SKM-1 treated with dmso at 0.1 percent for 144 hours (cell line): ENCODE results near the gene LAMA4.

Experiments
- DNase-seq: peaks from one replicate; lab custom pipeline; 2025; ENCODE audit not compliant: unreplicated experiment; lab: John Stamatoyannopoulos, UW

LAMA4 gene

GRCh38 chr6:112279031-112279935 lies 24.9 kb upstream of the LAMA4 start:
- DNase-seq, result no peak

DNA sequence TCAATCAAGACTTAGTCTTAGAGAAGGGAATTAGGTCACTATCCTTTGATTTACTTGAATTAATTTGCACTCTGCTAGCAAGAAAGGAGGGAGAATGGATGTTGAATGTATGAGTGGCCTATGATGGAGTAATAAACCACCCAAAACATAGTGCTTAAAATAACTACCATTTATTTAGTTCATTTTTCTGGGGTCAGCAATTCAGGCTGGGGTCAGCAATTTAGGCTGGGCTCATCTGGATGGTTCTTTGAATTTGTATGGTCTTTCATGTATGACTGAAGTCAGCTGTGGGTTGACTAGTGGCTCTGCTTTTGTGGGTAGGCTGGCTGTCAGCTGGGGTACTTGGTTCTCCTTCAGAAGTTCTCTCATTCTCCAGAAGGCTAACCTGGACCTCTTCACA lies 21.0 kb upstream of the LAMA4 start:
- DNase-seq, result no peak

DNA sequence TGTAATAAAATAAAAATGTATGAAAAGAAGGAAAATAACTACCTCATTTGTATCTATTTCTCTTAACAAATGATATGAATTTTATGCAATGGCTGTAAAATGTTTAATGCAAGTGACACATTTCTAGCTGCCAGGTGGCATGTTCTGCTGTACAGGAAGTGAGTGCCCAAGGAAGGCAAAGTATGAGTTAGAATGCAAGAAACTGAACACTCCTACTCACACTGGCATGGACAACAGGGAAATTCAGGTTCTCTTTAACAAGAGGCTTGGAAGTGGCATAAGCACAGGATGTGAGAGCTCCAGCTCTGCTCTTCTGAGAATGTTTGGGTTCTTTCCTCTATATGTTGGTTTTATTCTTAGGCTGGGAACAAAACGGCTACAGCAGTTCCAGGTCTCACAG lies 20.4 kb upstream of the LAMA4 start:
- no peak for DNase-seq

DNA sequence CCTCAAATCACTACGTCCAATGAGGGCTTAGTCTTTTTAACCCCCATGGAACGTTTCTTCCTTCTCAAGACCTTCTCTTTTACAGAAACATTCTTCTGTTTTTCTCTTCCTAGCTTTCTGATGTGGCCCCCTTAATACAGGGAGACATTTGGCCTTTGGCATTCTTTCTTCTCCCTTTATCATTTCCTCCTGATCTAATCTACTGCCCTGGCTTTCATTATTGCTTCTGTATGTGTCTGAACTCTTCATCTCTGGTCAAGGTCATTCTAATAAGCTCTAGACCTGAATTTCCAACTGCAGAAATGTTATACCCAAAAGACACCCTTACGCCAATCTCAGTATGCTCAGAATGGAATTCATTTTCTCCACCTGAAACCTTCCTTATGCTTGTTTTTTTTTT lies 18.4 kb upstream of the LAMA4 start:
- DNase-seq, result no peak

- DNase-seq, result no peak
These were observed 16.4 kb upstream of the LAMA4 start for GRCh38 chr6:112270756-112271155.

GRCh38 chr6:112269979-112270566 lies 15.7 kb upstream of the LAMA4 start:
- DNase-seq, result no peak

DNA sequence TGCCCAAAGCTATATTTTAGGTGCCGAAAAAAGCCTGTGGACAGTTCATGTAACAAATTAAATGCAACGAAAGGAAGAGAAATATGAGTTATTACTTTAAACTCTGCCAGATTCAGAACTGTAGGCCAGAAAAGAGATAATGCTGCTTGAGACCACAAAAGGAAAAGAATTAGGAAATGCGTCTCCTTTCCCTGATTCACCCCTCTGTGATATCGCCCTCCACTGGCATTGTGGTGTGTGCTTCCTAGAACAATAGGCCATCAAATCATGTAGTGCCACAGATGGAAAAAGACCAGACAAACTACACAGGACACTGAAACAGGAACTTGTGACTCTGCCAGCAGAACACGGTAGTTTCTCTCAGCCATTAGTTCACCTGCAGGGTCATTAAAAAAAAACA lies 14.7 kb upstream of the LAMA4 start:
- DNase-seq, result no peak

DNA sequence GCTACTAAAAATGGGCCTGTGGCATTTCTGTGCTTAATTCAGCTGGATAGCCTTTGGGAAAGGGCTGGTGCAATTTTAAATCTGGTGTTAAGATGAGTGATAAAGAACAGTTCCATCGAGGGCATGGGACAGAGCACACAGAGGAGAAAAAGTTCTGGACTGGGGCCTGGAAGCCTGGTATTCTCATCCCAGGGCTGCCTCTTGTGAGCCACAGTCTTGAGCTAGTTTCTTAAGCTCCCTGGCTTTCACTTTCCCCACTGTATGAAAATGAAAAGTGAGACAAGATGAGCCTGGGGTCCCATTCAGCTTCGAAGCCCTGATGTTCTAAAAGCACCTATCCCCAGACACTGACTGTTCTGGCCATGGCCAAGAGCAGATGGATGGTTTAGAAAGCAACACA lies 14.3 kb upstream of the LAMA4 start:
- DNase-seq, result no peak

DNA sequence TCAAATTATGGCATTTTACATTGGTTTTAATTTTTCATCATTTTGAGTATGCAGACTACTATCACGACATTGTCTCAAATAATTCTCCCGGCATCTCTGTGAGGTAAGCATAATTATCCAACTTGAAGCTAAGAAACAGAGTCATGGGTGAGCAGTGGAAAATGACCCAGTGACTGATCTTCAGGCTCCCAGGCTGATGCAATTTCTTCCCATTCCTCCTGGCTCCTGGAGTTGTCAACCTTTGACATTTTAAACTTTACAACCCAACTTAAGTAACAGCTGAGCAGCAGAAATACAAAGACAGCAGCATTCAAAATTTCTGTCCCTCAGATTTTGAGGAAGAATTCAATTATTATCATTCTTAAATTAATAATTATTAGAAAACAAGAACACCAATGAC lies 13.7 kb upstream of the LAMA4 start:
- DNase-seq, result no peak

GRCh38 chr6:112266331-112266730 lies 12.0 kb upstream of the LAMA4 start:
- no peak for DNase-seq

DNA sequence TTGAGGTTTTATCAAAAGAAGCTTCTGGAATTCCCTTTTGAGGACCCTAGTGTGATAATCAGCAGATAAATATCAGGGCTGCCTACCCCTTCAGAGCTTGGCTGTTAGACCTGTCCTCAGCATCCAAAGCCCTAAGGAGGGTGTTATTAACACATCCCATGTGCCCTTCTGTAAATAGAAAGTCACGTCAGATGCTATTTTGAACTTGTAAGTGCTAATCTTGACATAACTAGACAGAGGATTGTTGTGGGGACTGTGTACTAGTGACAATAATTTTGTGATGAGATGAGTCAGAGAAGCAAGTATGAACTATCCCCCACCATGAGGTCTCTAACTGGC lies 4.9 kb upstream of the LAMA4 start:
- DNase-seq, result no peak

DNA sequence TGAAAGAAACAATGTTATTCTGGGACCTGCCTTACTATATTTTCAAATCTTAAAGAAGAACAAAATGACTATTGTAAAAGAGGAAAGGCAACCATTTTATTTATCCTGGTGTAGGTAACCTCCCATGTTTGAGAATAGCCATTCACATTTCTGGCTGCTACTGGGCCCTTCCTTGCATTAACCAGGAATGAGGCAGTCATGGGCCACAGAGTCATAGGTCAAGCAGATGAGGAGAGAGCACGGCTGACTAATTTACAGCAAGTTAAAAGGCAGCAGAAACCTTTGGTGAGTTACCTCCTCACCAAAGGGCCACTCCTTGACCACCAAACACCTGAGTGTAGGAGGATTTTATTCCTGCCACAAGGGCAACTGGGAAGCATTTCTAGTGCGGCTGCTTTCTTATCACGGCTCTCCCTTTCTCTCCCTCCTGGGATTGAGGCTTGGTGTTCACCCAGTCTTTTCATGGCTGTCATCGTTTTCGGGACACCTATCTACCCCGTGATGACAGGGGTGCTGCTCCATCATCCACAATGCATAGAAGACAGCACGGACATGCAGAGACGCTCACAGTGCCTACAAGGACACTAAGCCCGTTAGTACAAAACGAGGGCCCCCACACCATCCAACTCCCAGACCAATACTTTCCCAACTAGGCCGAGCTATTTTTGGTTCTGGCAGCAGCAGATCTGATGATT lies 4.4 kb upstream of the LAMA4 start:
- DNase-seq, result no peak

- DNase-seq, result no peak
These were observed 3.0 kb upstream of the LAMA4 start for GRCh38 chr6:112257178-112257855.

DNA sequence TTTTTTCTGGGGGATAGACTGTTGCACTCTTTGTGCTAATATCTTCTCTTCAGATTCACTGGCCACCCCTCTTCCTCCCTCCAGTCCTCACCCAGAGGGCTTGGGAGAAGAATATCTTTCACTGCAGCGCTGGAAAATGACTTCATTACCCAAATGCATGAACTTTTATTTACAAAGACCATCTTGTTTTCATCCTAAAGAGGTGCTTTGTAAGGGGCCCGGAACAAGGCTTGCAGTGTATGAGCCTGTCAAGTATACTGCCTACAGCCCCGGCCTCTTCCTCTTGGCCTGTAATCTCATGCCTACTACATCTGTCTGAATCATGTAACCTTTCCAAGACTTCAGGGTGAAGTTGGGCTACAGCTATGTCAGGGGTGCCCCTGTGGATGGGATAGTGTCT lies 554 bp upstream of the LAMA4 start:
- DNase-seq, result no peak

DNA sequence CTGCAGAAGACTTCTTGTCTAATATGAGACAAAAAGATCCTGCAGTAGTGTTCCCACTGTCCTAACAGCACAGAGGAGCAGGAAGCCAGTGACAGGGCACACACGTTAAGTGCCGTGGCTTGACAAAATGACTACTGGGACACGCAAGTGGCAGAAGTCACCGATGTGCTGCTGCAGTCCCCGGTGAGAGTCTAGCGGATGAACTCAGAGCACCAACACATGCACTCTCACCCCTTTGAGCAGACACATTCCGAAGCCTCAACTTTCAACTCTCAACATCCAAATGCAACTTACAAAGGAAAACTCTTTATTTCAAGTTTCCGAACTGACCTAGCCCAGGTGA lies 898 bp downstream of the LAMA4 start:
- DNase-seq, result no peak

GRCh38 chr6:112252571-112253497 lies 1.5 kb downstream of the LAMA4 start:
- no peak for DNase-seq

GRCh38 chr6:112251171-112251875 lies 3.0 kb downstream of the LAMA4 start:
- no peak for DNase-seq

GRCh38 chr6:112249489-112249888 lies 4.9 kb downstream of the LAMA4 start:
- DNase-seq, result no peak

DNA sequence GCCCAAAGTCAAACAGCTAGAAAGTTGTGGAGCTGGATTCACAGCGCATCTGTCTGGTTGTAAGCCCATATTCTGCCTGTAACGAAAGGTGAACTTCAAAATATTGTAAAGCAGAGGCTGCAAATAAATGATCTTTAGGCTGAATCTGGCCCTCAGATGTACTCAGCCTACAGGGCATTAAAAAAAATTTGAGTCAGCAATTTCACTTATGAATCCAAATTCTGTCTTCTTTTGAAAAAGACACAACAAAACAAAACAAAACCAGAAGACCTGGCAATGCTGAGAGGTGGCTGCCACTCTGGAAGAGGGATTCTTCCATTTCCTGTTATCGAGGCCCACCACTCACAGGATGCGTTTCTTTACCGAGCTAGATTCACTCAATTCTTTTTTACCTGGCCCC lies 7.1 kb downstream of the LAMA4 start:
- no peak for DNase-seq
